Measurements from ENCODE around the gene SPATS2L.
A peak's percentile ranks its signal among the peaks of the same experiment; 100 is the strongest.

SPATS2L gene

DNA sequence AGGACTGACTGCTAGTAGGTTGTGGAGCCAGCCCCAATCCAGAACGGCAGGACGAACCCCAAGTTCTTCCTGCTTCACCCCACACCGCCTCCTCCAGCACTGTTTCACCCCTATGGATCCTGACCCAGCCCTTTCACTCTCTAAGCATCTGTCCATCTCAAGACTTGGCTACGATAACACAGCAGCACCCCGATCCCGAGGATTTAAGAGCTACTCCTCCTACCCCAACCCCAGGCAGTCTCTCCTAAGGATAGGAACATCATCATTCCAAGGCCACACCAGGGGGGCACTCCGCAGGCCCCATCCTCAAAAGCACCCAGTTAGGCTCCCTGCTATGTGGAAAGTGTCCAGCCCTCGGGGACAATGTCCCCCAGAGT lies 202.7 kb downstream of the SPATS2L start:
- Histone ChIP-seq H3K27ac (ENCODE audit: extremely low read depth, low read depth, low read length) (peak overlapping the region; percentile 62; the same call in 1 of the 2 replicates), H3K4me1 (ENCODE audit: control insufficient read depth, insufficient read depth, low read length) (no peaks in the 10 kb centered on the region), H3K36me3 (ENCODE audit: control insufficient read depth in 2 of 2, insufficient read depth in 1 of 2, low read length in 2 of 2) (peaks cover 7 to 13% of the 10 kb centered on the region in 2 experiments; a peak in 2 of 3 replicates), H3K4me3 (ENCODE audit: low read depth, low read length) (peak overlapping the region; percentile 67), H3K9me3 (ENCODE audit: control insufficient read depth, insufficient read depth, low read depth, low read length) (no peaks in the 10 kb centered on the region)
- TF ChIP-seq GLIS2 (tag by site-specific recombination; IDR thresholded peaks at IDR 0.05): peak; percentile 16; the same call in 1 of the 2 replicates
- TF ChIP-seq, protein P1, sequence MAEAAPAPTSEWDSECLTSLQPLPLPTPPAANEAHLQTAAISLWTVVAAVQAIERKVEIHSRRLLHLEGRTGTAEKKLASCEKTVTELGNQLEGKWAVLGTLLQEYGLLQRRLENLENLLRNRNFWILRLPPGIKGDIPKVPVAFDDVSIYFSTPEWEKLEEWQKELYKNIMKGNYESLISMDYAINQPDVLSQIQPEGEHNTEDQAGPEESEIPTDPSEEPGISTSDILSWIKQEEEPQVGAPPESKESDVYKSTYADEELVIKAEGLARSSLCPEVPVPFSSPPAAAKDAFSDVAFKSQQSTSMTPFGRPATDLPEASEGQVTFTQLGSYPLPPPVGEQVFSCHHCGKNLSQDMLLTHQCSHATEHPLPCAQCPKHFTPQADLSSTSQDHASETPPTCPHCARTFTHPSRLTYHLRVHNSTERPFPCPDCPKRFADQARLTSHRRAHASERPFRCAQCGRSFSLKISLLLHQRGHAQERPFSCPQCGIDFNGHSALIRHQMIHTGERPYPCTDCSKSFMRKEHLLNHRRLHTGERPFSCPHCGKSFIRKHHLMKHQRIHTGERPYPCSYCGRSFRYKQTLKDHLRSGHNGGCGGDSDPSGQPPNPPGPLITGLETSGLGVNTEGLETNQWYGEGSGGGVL (tag by site-specific recombination; IDR thresholded peaks at IDR 0.05): no peak
- no peak for TF ChIP-seq ZNF174 (tag by site-specific recombination; IDR thresholded peaks at IDR 0.05)
- TF ChIP-seq, protein P2, sequence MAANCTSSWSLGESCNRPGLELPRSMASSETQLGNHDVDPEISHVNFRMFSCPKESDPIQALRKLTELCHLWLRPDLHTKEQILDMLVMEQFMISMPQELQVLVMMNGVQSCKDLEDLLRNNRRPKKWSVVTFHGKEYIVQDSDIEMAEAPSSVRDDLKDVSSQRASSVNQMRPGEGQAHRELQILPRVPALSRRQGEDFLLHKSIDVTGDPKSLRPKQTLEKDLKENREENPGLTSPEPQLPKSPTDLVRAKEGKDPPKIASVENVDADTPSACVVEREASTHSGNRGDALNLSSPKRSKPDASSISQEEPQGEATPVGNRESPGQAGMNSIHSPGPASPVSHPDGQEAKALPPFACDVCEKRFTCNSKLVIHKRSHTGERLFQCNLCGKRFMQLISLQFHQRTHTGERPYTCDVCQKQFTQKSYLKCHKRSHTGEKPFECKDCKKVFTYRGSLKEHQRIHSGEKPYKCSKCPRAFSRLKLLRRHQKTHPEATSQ (tag by site-specific recombination; IDR thresholded peaks at IDR 0.05): no peak
- peak; percentile 67; the same call in 1 of the 2 replicates for TF ChIP-seq ZNF600 (tag by site-specific recombination; IDR thresholded peaks at IDR 0.05)
- peak; percentile 70 for TF ChIP-seq ZIC2 (tag by site-specific recombination; IDR thresholded peaks at IDR 0.05)
- TF ChIP-seq ZNF292 (tag by site-specific recombination; IDR thresholded peaks at IDR 0.05; ENCODE audit: borderline replicate concordance, low read depth): no peak
- TF ChIP-seq SCRT1 (tag by site-specific recombination; IDR thresholded peaks at IDR 0.05; ENCODE audit: borderline replicate concordance): no peak
- TF ChIP-seq GLIS1 (tag by site-specific recombination; IDR thresholded peaks at IDR 0.05): peak; percentile 30; the same call in 1 of the 2 replicates
- ChIA-PET POLR2A (interaction anchor here (1.6 kb wide), 1 partner anchor 17 kb away, joined by 3 read pairs; the partner anchor contains the start of gene SGO2), CTCF (interaction anchor here (0.6 to 2.9 kb wide), 11 partner anchors 12 to 924 kb away, joined by 3 to 16 read pairs (median 3); no protein-coding TSS in a partner anchor)

DNA sequence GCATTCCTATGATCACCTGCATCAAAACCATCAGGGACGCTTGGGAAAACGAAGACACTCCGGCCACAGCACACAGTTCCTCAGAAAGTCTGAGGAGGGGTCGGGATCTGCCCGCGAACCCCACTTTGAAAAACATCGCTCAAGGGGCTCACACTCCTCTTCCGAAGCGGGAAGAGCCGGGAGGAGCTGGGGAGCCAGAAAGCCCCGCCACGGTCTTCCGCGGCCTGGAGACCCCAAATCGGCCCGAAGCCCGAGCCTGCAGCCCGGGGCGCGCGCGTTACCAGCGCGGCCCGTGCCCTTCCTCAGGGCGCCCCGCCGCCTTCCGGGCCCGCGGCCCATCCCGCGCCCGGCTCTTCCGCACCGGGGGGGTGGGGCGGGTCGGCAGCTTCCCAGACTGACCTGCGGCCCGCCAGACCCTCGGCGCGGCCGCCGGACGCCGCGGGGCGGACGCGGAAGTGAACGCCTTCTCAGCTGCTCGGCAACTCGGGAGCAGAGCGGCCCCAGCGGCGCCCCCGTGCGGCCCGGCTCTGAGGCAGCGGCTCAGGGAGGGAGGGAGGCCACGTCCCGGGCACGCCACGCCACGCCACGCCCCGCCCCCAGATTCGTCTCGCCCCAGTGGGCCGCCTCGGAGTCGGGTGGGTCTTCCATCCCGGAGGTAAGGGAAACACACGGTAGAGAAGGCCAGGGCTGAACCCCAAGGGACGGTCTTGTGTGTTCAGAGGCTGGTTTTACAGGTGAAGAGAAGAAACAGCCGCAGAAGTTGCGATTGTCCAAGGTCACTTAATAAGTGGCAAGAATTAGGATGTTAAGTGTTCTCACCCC lies 203.3 kb downstream of the SPATS2L start, which contains the start of gene KCTD18:
TSS of gene KCTD18 (minus strand) at position 457 of the 822 bp plus-strand sequence. CDS start 3,052 bp downstream, outside the sequence.
- no peaks in the 10 kb centered on the region for H3K9me3 ChIP-seq (ENCODE audit: control insufficient read depth, insufficient read depth, low read depth, low read length)
- peak within 1 kb of the TSS; percentile 67 for H3K4me3 ChIP-seq (ENCODE audit: low read depth, low read length)
- no peaks in the 10 kb centered on the region for H3K4me1 ChIP-seq (ENCODE audit: control insufficient read depth, insufficient read depth, low read length)
- CTCF ChIA-PET: interaction anchor here (0.6 to 2.9 kb wide), 11 partner anchors 12 to 925 kb away, joined by 3 to 16 read pairs (median 3); no protein-coding TSS in a partner anchor
- H3K27ac ChIP-seq (ENCODE audit: extremely low read depth, low read depth, low read length): peak within 1 kb of the TSS; percentile 62; the same call in 1 of the 2 replicates
- POLR2A ChIA-PET: interaction anchor here (1.6 kb wide), 1 partner anchor 17 kb away, joined by 3 read pairs; the partner anchor contains the start of gene SGO2
- H3K36me3 ChIP-seq (ENCODE audit: control insufficient read depth in 2 of 2, insufficient read depth in 1 of 2, low read length in 2 of 2): peaks cover under 1 to 7% of the 10 kb centered on the region in 2 experiments; a peak in 2 of 3 replicates
- TF ChIP-seq YY1 (tag by site-specific recombination; IDR thresholded peaks at IDR 0.05): no peak
- TF ChIP-seq, protein P3, sequence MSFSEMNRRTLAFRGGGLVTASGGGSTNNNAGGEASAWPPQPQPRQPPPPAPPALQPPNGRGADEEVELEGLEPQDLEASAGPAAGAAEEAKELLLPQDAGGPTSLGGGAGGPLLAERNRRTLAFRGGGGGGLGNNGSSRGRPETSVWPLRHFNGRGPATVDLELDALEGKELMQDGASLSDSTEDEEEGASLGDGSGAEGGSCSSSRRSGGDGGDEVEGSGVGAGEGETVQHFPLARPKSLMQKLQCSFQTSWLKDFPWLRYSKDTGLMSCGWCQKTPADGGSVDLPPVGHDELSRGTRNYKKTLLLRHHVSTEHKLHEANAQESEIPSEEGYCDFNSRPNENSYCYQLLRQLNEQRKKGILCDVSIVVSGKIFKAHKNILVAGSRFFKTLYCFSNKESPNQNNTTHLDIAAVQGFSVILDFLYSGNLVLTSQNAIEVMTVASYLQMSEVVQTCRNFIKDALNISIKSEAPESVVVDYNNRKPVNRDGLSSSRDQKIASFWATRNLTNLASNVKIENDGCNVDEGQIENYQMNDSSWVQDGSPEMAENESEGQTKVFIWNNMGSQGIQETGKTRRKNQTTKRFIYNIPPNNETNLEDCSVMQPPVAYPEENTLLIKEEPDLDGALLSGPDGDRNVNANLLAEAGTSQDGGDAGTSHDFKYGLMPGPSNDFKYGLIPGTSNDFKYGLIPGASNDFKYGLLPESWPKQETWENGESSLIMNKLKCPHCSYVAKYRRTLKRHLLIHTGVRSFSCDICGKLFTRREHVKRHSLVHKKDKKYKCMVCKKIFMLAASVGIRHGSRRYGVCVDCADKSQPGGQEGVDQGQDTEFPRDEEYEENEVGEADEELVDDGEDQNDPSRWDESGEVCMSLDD (tag by site-specific recombination; IDR thresholded peaks at IDR 0.05): no peak
- no peak for TF ChIP-seq ZFP41 (tag by site-specific recombination; IDR thresholded peaks at IDR 0.05; ENCODE audit: borderline replicate concordance)
- TF ChIP-seq ZNF548 (tag by site-specific recombination; IDR thresholded peaks at IDR 0.05): no peak
- TF ChIP-seq, protein P4, sequence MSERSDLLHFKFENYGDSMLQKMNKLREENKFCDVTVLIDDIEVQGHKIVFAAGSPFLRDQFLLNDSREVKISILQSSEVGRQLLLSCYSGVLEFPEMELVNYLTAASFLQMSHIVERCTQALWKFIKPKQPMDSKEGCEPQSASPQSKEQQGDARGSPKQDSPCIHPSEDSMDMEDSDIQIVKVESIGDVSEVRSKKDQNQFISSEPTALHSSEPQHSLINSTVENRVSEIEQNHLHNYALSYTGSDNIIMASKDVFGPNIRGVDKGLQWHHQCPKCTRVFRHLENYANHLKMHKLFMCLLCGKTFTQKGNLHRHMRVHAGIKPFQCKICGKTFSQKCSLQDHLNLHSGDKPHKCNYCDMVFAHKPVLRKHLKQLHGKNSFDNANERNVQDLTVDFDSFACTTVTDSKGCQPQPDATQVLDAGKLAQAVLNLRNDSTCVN (tag by site-specific recombination; optimal IDR thresholded peaks at IDR 0.05): peak; percentile 56
- TF ChIP-seq TRIM28 (IDR thresholded peaks at IDR 0.05; ENCODE audit: borderline replicate concordance, low read length): no peak
- TF ChIP-seq RBAK (tag by site-specific recombination; IDR thresholded peaks at IDR 0.05): no peak
- TF ChIP-seq, protein P5, sequence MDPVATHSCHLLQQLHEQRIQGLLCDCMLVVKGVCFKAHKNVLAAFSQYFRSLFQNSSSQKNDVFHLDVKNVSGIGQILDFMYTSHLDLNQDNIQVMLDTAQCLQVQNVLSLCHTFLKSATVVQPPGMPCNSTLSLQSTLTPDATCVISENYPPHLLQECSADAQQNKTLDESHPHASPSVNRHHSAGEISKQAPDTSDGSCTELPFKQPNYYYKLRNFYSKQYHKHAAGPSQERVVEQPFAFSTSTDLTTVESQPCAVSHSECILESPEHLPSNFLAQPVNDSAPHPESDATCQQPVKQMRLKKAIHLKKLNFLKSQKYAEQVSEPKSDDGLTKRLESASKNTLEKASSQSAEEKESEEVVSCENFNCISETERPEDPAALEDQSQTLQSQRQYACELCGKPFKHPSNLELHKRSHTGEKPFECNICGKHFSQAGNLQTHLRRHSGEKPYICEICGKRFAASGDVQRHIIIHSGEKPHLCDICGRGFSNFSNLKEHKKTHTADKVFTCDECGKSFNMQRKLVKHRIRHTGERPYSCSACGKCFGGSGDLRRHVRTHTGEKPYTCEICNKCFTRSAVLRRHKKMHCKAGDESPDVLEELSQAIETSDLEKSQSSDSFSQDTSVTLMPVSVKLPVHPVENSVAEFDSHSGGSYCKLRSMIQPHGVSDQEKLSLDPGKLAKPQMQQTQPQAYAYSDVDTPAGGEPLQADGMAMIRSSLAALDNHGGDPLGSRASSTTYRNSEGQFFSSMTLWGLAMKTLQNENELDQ (tag by site-specific recombination; IDR thresholded peaks at IDR 0.05; ENCODE audit: low read depth): no peak
- TF ChIP-seq SP3 (tag by site-specific recombination; IDR thresholded peaks at IDR 0.05): no peak
- no peak for TF ChIP-seq ZNF121 (tag by site-specific recombination; IDR thresholded peaks at IDR 0.05)
- no peak for TF ChIP-seq ZNF791 (tag by site-specific recombination; IDR thresholded peaks at IDR 0.05)
- TF ChIP-seq, protein P6, sequence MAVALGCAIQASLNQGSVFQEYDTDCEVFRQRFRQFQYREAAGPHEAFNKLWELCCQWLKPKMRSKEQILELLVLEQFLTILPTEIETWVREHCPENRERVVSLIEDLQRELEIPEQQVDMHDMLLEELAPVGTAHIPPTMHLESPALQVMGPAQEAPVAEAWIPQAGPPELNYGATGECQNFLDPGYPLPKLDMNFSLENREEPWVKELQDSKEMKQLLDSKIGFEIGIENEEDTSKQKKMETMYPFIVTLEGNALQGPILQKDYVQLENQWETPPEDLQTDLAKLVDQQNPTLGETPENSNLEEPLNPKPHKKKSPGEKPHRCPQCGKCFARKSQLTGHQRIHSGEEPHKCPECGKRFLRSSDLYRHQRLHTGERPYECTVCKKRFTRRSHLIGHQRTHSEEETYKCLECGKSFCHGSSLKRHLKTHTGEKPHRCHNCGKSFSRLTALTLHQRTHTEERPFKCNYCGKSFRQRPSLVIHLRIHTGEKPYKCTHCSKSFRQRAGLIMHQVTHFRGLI (tag by site-specific recombination; IDR thresholded peaks at IDR 0.05): no peak
- no peak for TF ChIP-seq ZNF624 (tag by site-specific recombination; IDR thresholded peaks at IDR 0.05)

Measured in HEK293 (cell line).